Astrocyte (in vitro differentiated cells and primary cell): ENCODE measurements around the gene KCNMA1. TPM values are rescaled to one million over a fixed set of nuclear protein-coding genes. Genes with fewer than 3 reads are reported as not detected.

Experiments used
- DNase-seq: peaks from one replicate; pipeline ENCODE4 v3.0.0-alpha.2; 2010; ENCODE audit warnings: low read depth
- FAIRE-seq: peaks from 2 replicates; lab custom pipeline; 2011; peaks lifted over from hg19 to GRCh38; lab: Jason Lieb, UNC
- H2AFZ ChIP-seq: 2 replicates; pipeline ENCODE4 v1.6.0; 2012; ENCODE audit warnings: low read depth, low read length, inconsistent platforms
- H3K27ac ChIP-seq: 2 replicates; pipeline ENCODE4 v1.5.1; 2011; ENCODE audit warnings: low read depth, low read length, inconsistent platforms
- H3K27me3 ChIP-seq: 2 replicates; pipeline ENCODE4 v1.6.0; 2011; ENCODE audit warnings: low read length, inconsistent platforms; ENCODE audit not compliant: insufficient read depth
- H3K36me3 ChIP-seq: 2 replicates; pipeline ENCODE4 v1.5.1; 2011; ENCODE audit warnings: low read length, inconsistent platforms; ENCODE audit not compliant: insufficient read depth
- H3K4me1 ChIP-seq: 2 replicates; pipeline ENCODE4 v1.5.1; 2011; ENCODE audit warnings: low read length, inconsistent platforms; ENCODE audit not compliant: insufficient read depth
- H3K4me2 ChIP-seq: 2 replicates; pipeline ENCODE4 v1.6.0; 2012; ENCODE audit warnings: low read length, inconsistent platforms
- H3K4me3 ChIP-seq: 2 replicates; pipeline ENCODE4 v1.5.1; 2011; ENCODE audit warnings: low read depth, mild to moderate bottlenecking, low read length, inconsistent platforms; ENCODE audit not compliant: insufficient read depth
- H3K79me2 ChIP-seq: 2 replicates; pipeline ENCODE4 v1.6.0; 2012; ENCODE audit warnings: mild to moderate bottlenecking, low read length, inconsistent platforms; ENCODE audit not compliant: insufficient read depth
- H3K9ac ChIP-seq: 2 replicates; pipeline ENCODE4 v1.6.0; 2012; ENCODE audit warnings: mild to moderate bottlenecking, low read length, inconsistent platforms
- H3K9me3 ChIP-seq: 2 replicates; pipeline ENCODE4 v1.5.1; 2012; ENCODE audit warnings: low read depth, mild to moderate bottlenecking, low read length, inconsistent platforms; ENCODE audit not compliant: insufficient read depth
- H4K20me1 ChIP-seq: 2 replicates; pipeline ENCODE4 v1.6.0; 2012; ENCODE audit warnings: low read length, inconsistent platforms; ENCODE audit not compliant: insufficient read depth
- H3K27ac Mint-ChIP-seq: one replicate; pipeline ENCODE4 v1.8.0; 2021; ENCODE audit warnings: mild to moderate bottlenecking, mixed read lengths; ENCODE audit not compliant: unreplicated experiment
- H3K27me3 Mint-ChIP-seq: one replicate; pipeline ENCODE4 v1.8.0; 2021; ENCODE audit warnings: low read depth, mixed read lengths; ENCODE audit not compliant: unreplicated experiment
- H3K36me3 Mint-ChIP-seq: one replicate; pipeline ENCODE4 v1.8.0; 2021; ENCODE audit warnings: low read depth, mixed read lengths; ENCODE audit not compliant: unreplicated experiment
- H3K4me1 Mint-ChIP-seq: one replicate; pipeline ENCODE4 v1.8.0; 2021; ENCODE audit warnings: low read depth, mixed read lengths; ENCODE audit not compliant: unreplicated experiment
- H3K4me3 Mint-ChIP-seq: one replicate; pipeline ENCODE4 v1.8.0; 2021; ENCODE audit warnings: mild to moderate bottlenecking, moderate library complexity, mixed read lengths; ENCODE audit not compliant: unreplicated experiment
- H3K9me3 Mint-ChIP-seq: one replicate; pipeline ENCODE4 v1.8.0; 2021; ENCODE audit warnings: mild to moderate bottlenecking, mixed read lengths; ENCODE audit not compliant: unreplicated experiment
- EZH2 ChIP-seq: IDR thresholded peaks from 2 replicates; pipeline ENCODE4 v1.6.1; 2012; ENCODE audit warnings: mild to moderate bottlenecking, low read length, inconsistent platforms; ENCODE audit not compliant: insufficient read depth
- total RNA-seq: library from RNA; stranded (reverse); gene quantifications from 2 replicates; pipeline ENCODE4 v1.2.1, GENCODE V29; 2021
- TF ChIP-seq, protein P1 (sequence below): IDR thresholded peaks from 2 replicates; pipeline ENCODE4 v1.5.1; 2011; ENCODE audit warnings: low read depth, mild to moderate bottlenecking, inconsistent platforms, low read length, moderate library complexity; ENCODE audit not compliant: insufficient read depth

KCNMA1 gene
- total RNA-seq, 1 donor from 2014 or later = 45.8 TPM

DNA sequence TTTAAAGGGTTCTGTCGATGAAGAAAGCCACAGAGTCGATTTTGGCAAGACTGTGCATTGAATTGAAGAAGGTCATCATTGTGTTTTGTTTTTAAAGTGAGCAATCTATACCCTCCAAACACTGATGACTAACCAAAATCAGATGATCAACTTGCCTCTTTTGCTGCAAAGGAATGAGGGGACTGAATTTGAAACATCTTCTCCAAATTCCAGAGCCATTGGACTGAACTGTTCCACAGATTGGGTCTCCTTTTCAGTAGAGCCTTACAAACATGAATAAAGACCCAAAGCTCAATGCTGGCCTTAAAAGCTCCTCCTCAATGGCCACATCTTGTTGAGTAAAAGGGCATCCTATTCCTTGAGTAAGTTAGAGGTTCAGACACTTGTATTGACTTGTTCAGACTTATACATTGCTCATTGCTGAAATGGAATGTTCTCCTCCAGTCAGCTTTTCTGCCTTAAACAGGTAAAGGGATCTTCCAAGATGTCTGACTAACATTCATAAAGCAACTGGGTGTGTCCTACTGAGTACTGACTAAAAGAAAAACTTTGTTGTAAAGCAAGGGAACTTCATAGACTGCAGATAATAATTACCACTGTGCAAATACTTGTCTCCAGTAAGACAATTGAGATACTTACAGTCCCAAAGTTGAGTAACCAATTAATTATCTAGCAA is 630.6 kb downstream of the KCNMA1 start:
- H3K27ac Mint-ChIP-seq = no peak overlapping the region
- H3K4me3 Mint-ChIP-seq = no peak overlapping the region

DNA sequence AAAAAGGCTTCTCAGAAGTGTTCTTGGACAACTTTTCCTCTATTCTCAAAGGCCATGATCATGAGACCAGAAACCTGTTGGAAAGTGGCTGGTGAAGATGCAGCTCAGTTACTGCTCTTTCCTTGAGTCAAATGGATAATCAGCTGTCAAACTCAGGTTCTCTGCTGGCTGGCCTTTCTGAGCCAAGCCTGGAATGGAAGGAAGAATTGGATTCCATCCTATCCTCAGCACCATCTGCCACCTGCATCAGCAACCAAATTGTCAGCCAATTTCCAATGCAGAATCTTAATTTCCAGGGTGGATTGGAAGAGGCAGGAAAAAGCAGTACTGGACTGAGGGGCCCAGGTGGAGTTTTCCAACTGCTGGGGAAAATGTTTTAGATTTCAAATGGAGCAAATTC is 631.7 kb downstream of the KCNMA1 start:
- peaks cover 3% of the 10 kb centered on the region for H3K9me3 ChIP-seq
- H3K9ac ChIP-seq = no peak overlapping the region
- FAIRE-seq (no peak), DNase-seq (no peak)
- Mint-ChIP-seq H3K27ac (no peak overlapping the region), H3K27me3 (no peaks in the 10 kb centered on the region), H3K4me3 (no peak overlapping the region), H3K9me3 (no peaks in the 10 kb centered on the region), H3K4me1 (peaks cover 7% of the 10 kb centered on the region), H3K36me3 (peaks cover 12% of the 10 kb centered on the region)
- no peaks in the 10 kb centered on the region for H3K27me3 ChIP-seq
- H3K36me3 ChIP-seq = no peaks in the 10 kb centered on the region
- H3K4me1 ChIP-seq = no peaks in the 10 kb centered on the region
- no peak overlapping the region for H3K4me2 ChIP-seq
- H3K27ac ChIP-seq = no peak overlapping the region
- no peaks in the 10 kb centered on the region for H3K79me2 ChIP-seq
- no peaks in the 10 kb centered on the region for H4K20me1 ChIP-seq
- TF ChIP-seq, protein P1, sequence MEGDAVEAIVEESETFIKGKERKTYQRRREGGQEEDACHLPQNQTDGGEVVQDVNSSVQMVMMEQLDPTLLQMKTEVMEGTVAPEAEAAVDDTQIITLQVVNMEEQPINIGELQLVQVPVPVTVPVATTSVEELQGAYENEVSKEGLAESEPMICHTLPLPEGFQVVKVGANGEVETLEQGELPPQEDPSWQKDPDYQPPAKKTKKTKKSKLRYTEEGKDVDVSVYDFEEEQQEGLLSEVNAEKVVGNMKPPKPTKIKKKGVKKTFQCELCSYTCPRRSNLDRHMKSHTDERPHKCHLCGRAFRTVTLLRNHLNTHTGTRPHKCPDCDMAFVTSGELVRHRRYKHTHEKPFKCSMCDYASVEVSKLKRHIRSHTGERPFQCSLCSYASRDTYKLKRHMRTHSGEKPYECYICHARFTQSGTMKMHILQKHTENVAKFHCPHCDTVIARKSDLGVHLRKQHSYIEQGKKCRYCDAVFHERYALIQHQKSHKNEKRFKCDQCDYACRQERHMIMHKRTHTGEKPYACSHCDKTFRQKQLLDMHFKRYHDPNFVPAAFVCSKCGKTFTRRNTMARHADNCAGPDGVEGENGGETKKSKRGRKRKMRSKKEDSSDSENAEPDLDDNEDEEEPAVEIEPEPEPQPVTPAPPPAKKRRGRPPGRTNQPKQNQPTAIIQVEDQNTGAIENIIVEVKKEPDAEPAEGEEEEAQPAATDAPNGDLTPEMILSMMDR = no peak
- TF ChIP-seq EZH2 = no peak
- H3K4me3 ChIP-seq = no peak overlapping the region
- H2AFZ ChIP-seq = no peak overlapping the region

More for the DNA sequence above, 630.6 kb downstream of the KCNMA1 start:
- peaks cover 3% of the 10 kb centered on the region for H3K9me3 ChIP-seq
- H3K9me3 Mint-ChIP-seq = no peaks in the 10 kb centered on the region
- no peaks in the 10 kb centered on the region for H3K27me3 ChIP-seq
- peaks cover 7% of the 10 kb centered on the region for H3K4me1 Mint-ChIP-seq
- H4K20me1 ChIP-seq = no peaks in the 10 kb centered on the region
- no peak for FAIRE-seq
- H3K9ac ChIP-seq = no peak overlapping the region
- H3K79me2 ChIP-seq = no peaks in the 10 kb centered on the region
- no peak overlapping the region for H3K4me3 ChIP-seq
- TF ChIP-seq, protein P1 = no peak
- no peak overlapping the region for H3K4me2 ChIP-seq
- no peak for DNase-seq
- H3K36me3 Mint-ChIP-seq = peaks cover 12% of the 10 kb centered on the region
- no peaks in the 10 kb centered on the region for H3K36me3 ChIP-seq
- no peak overlapping the region for H3K27ac ChIP-seq
- H2AFZ ChIP-seq = no peak overlapping the region
- H3K27me3 Mint-ChIP-seq = no peaks in the 10 kb centered on the region
- H3K4me1 ChIP-seq = no peaks in the 10 kb centered on the region

DNA sequence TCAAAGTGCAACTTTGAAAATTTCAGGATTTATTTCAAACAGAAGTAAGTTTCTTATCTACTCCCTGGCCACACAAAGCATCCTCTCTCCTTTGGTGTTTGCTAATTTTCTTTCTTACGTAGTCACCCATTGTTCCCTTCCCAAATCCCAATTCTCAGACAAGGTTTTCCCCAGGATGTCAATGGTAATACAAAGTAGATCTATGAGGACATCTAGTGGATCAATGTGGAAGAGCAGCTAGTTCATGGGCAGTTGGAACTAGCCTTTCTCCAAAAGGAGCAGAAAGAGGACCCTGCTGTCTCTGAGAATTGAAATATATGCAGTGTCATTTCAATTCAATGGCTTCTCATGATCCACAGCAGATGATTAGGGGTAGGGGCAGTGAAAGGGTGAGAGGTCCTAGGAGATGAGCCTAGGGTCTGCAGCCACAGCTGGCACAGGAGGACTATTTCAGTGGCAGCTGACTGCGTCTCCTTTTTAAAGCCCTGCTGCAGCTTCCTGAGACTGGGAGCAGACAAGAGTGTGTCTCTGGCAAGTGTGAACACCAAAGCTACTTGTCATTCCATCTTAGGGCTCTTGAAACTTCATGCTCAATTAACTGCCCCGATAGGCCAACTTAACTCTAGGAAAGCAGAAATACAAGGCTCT is 632.6 kb downstream of the KCNMA1 start:
- no peaks in the 10 kb centered on the region for H3K4me1 ChIP-seq
- H3K79me2 ChIP-seq = no peaks in the 10 kb centered on the region
- H3K27me3 ChIP-seq = no peaks in the 10 kb centered on the region
- peaks cover 3% of the 10 kb centered on the region for H3K36me3 Mint-ChIP-seq
- no peak overlapping the region for H3K27ac ChIP-seq
- no peaks in the 10 kb centered on the region for H3K36me3 ChIP-seq
- H3K4me3 Mint-ChIP-seq = no peak overlapping the region
- no peak overlapping the region for H3K4me2 ChIP-seq
- H4K20me1 ChIP-seq = no peaks in the 10 kb centered on the region
- H3K9ac ChIP-seq = no peak overlapping the region
- peaks cover 7% of the 10 kb centered on the region for H3K4me1 Mint-ChIP-seq
- peak; percentile 58 for FAIRE-seq
- no peak overlapping the region for H3K4me3 ChIP-seq
- TF ChIP-seq, protein P1 = peak; percentile 89
- TF ChIP-seq EZH2 = no peak
- DNase-seq = peak; percentile 41
- H3K27ac Mint-ChIP-seq = no peak overlapping the region
- H3K9me3 Mint-ChIP-seq = no peaks in the 10 kb centered on the region
- H3K9me3 ChIP-seq = peaks cover 3% of the 10 kb centered on the region
- no peak overlapping the region for H2AFZ ChIP-seq
- no peaks in the 10 kb centered on the region for H3K27me3 Mint-ChIP-seq
